Measurements from ENCODE around the gene RALGPS2. TPM values are rescaled to one million over a fixed set of nuclear protein-coding genes. Genes with fewer than 3 reads are reported as not detected.

The RALGPS2 gene
- polyA plus RNA-seq, 3 donors = 2.0 to 4.2 (median 2.3) TPM

DNA sequence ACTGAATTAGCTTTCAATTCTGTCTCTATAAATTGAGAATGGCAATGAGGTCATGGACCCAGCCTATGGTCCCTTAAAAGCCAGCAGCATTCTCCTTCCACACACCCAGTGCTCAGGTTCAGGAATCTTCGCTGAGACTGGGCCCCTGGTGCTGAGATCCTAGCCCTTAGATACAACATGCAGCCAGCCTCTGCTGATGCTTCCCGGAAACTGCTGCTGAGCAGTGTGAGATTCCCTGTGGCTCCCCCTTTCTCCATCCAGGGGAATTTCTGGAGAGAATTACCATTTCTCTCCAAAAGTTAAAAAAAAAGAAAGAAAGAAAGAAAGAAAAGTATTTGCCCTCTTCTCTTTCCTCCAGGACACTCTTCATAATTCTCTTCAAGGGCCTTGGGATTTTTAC lies 31.7 kb upstream of the RALGPS2 start:
- WGBS (ENCODE audit: insufficient coverage) = 80% methylated on average over 1 of the region's 2 CpGs
- DNase-seq = no peak
- Mint-ChIP-seq H3K4me1 (peaks cover 29% of the 10 kb centered on the region), H3K27me3 (ENCODE audit: low read depth in 3 of 3) (no peaks in the 10 kb centered on the region), H3K9me3 (peaks cover 0 to 4% (median 0%) of the 10 kb centered on the region in 7 donors), H3K36me3 (no peaks in the 10 kb centered on the region), H3K4me3 (no peak overlapping the region), H3K27ac (peak overlapping the region in 1 of 7 donors; percentile 13)
- Histone ChIP-seq H3K4me2 (replicated peaks; ENCODE audit: extremely low read depth, low read length, poor library complexity, severe bottlenecking) (no peak overlapping the region), H2AFZ (ENCODE audit: insufficient read depth, low read depth, low read length, poor library complexity, severe bottlenecking) (no peak overlapping the region), H3K27me3 (ENCODE audit: control insufficient read depth in 2 of 2, insufficient read depth in 2 of 2, low read length in 2 of 2) (no peaks in the 10 kb centered on the region), H3K79me2 (ENCODE audit: insufficient read depth, low read length) (no peaks in the 10 kb centered on the region), H3K27ac (ENCODE audit: low read depth in 1 of 2, low read length in 2 of 2) (no peak overlapping the region), H3K4me3 (replicated peaks in 1 of 3; ENCODE audit: low read depth in 2 of 3, low read length in 3 of 3) (no peak overlapping the region), H4K20me1 (ENCODE audit: insufficient read depth, low read length) (no peaks in the 10 kb centered on the region), H3K9ac (ENCODE audit: insufficient read depth, low read length, poor library complexity, severe bottlenecking) (no peak overlapping the region), H3K9me3 (replicated peaks in 1 of 2; ENCODE audit: control insufficient read depth in 1 of 2, insufficient read depth in 1 of 2, low read length in 2 of 2) (no peaks in the 10 kb centered on the region), H3K36me3 (replicated peaks in 1 of 2; ENCODE audit: control insufficient read depth in 1 of 2, insufficient read depth in 2 of 2, low read length in 2 of 2) (no peaks in the 10 kb centered on the region), H3K4me1 (ENCODE audit: control insufficient read depth in 1 of 2, insufficient read depth in 2 of 2, low read length in 2 of 2) (peaks cover 4 to 12% of the 10 kb centered on the region in 2 donors)
- intact Hi-C loops (cut with micrococcal nuclease) = no loop called here
- TF ChIP-seq, protein P1, sequence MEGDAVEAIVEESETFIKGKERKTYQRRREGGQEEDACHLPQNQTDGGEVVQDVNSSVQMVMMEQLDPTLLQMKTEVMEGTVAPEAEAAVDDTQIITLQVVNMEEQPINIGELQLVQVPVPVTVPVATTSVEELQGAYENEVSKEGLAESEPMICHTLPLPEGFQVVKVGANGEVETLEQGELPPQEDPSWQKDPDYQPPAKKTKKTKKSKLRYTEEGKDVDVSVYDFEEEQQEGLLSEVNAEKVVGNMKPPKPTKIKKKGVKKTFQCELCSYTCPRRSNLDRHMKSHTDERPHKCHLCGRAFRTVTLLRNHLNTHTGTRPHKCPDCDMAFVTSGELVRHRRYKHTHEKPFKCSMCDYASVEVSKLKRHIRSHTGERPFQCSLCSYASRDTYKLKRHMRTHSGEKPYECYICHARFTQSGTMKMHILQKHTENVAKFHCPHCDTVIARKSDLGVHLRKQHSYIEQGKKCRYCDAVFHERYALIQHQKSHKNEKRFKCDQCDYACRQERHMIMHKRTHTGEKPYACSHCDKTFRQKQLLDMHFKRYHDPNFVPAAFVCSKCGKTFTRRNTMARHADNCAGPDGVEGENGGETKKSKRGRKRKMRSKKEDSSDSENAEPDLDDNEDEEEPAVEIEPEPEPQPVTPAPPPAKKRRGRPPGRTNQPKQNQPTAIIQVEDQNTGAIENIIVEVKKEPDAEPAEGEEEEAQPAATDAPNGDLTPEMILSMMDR (IDR thresholded peaks at IDR 0.05) = no peak

GRCh38 chr1:178694923-178695525 lies 30.0 kb upstream of the RALGPS2 start:
- H3K9ac ChIP-seq (ENCODE audit: insufficient read depth, low read length, poor library complexity, severe bottlenecking) = no peak overlapping the region
- Mint-ChIP-seq H3K27me3 (ENCODE audit: low read depth in 3 of 3) (peaks cover 0 to 2% (median 0%) of the 10 kb centered on the region in 3 donors), H3K9me3 (peaks cover 0 to 4% (median 0%) of the 10 kb centered on the region in 7 donors), H3K4me1 (peaks cover 20% of the 10 kb centered on the region), H3K27ac (no peak overlapping the region), H3K4me3 (no peak overlapping the region), H3K36me3 (no peaks in the 10 kb centered on the region)
- no peak overlapping the region for H2AFZ ChIP-seq (ENCODE audit: insufficient read depth, low read depth, low read length, poor library complexity, severe bottlenecking)
- no peaks in the 10 kb centered on the region for H3K9me3 ChIP-seq (replicated peaks in 1 of 2; ENCODE audit: control insufficient read depth in 1 of 2, insufficient read depth in 1 of 2, low read length in 2 of 2)
- WGBS (ENCODE audit: insufficient coverage) = 100% methylated on average over 1 of the region's 2 CpGs
- no peaks in the 10 kb centered on the region for H3K79me2 ChIP-seq (ENCODE audit: insufficient read depth, low read length)
- intact Hi-C loops (cut with micrococcal nuclease) = no loop called here
- no peaks in the 10 kb centered on the region for H4K20me1 ChIP-seq (ENCODE audit: insufficient read depth, low read length)
- no peak overlapping the region for H3K27ac ChIP-seq (ENCODE audit: low read depth in 1 of 2, low read length in 2 of 2)
- no peak overlapping the region for H3K4me3 ChIP-seq (replicated peaks in 1 of 3; ENCODE audit: low read depth in 2 of 3, low read length in 3 of 3)
- TF ChIP-seq, protein P1 (IDR thresholded peaks at IDR 0.05) = no peak
- DNase-seq = no peak
- H3K4me2 ChIP-seq (replicated peaks; ENCODE audit: extremely low read depth, low read length, poor library complexity, severe bottlenecking) = no peak overlapping the region
- no peaks in the 10 kb centered on the region for H3K36me3 ChIP-seq (replicated peaks in 1 of 2; ENCODE audit: control insufficient read depth in 1 of 2, insufficient read depth in 2 of 2, low read length in 2 of 2)
- H3K4me1 ChIP-seq (ENCODE audit: control insufficient read depth in 1 of 2, insufficient read depth in 2 of 2, low read length in 2 of 2) = peaks cover 2 to 10% of the 10 kb centered on the region in 2 donors
- H3K27me3 ChIP-seq (ENCODE audit: control insufficient read depth in 2 of 2, insufficient read depth in 2 of 2, low read length in 2 of 2) = no peaks in the 10 kb centered on the region
